ENCODE measurements around the gene MAP3K7. TPM values are rescaled to one million over a fixed set of nuclear protein-coding genes. Genes with fewer than 3 reads are reported as not detected.

MAP3K7 gene
- total and polyA plus RNA-seq, 2 of the 13 experiments (the other 11 are each of a cell fraction or from before 2014, with no cell fraction given): 24.1 to 24.4 TPM

GRCh38 chr6:90581146-90581545 lies 5.7 kb downstream of the MAP3K7 start:
- intact Hi-C loops (cut with micrococcal nuclease; ENCODE audit: unreplicated experiment) (loop anchor here (10.0 kb wide), 1 partner anchor 636 kb away; no protein-coding TSS in a partner anchor), in situ Hi-C loops (cut with HindIII; ENCODE audit: extremely low pct_ligation_motif_present, low pct_unique_long_range_greater_than_20kb) (no loop called here)
- Histone ChIP-seq H3K27ac (ENCODE audit: extremely low read length, insufficient read depth, low read length) (no peak overlapping the region), H3K79me2 (ENCODE audit: insufficient read depth, low read length) (peaks cover 66% of the 10 kb centered on the region), H3K27me3 (ENCODE audit: control insufficient read depth in 1 of 2, insufficient read depth in 2 of 2, low read length in 2 of 2) (no peaks in the 10 kb centered on the region), H3K4me1 (ENCODE audit: insufficient read depth, low read length) (peaks cover 23% of the 10 kb centered on the region), H3K4me2 (ENCODE audit: low read depth, low read length) (no peak overlapping the region), H3K9me3 (ENCODE audit: low read length) (no peaks in the 10 kb centered on the region), H3K4me3 (replicated peaks in 1 of 3; ENCODE audit: insufficient read depth in 1 of 3, low read depth in 2 of 3, low read length in 3 of 3) (no peak overlapping the region), H4K20me1 (ENCODE audit: insufficient read depth, low read length) (peaks cover 13% of the 10 kb centered on the region; the same call in 1 of the 2 replicates), H3K36me3 (replicated peaks in 1 of 2; ENCODE audit: control insufficient read depth in 1 of 2, insufficient read depth in 2 of 2, low read length in 2 of 2) (peaks cover 4 to 11% of the 10 kb centered on the region in 2 experiments; a peak in 3 of 5 replicates), H3K9ac (ENCODE audit: insufficient read depth, low read depth, low read length) (no peak overlapping the region), H2AFZ (ENCODE audit: low read length) (no peak overlapping the region)
- no peak for DNase-seq (ENCODE audit: low spot score)
- no peak for ATAC-seq
- BruUV-seq (replicated peaks): no TSS peak
- FAIRE-seq: no peak
- 100% methylated on average over 1 of the region's 1 CpG for WGBS (ENCODE audit: low lambda C conversion rate)
- POLR2A ChIA-PET: no interaction called here
- CTCF ChIA-PET (ENCODE audit: low intra/inter-chr PET ratio, low total read pairs): no interaction called here
- TF ChIP-seq ZNF652 (CRISPR knock-in tag; IDR thresholded peaks at IDR 0.05; ENCODE audit: borderline replicate concordance, low read depth) (no peak), E2F5 (CRISPR knock-in tag; conservative IDR thresholded peaks at IDR 0.05) (no peak), MLXIP (CRISPR knock-in tag; IDR thresholded peaks at IDR 0.05; ENCODE audit: borderline replicate concordance) (no peak), RXRA (CRISPR knock-in tag; IDR thresholded peaks at IDR 0.05) (no peak), ARID4A (CRISPR knock-in tag; IDR thresholded peaks at IDR 0.05; ENCODE audit: borderline replicate concordance) (no peak), MED8 (CRISPR knock-in tag; IDR thresholded peaks at IDR 0.05; ENCODE audit: insufficient replicate concordance) (no peak), ZNF644 (CRISPR knock-in tag; IDR thresholded peaks at IDR 0.05; ENCODE audit: low read depth) (no peak), ZNF720 (CRISPR knock-in tag; IDR thresholded peaks at IDR 0.05) (no peak), SNAPC2 (CRISPR knock-in tag; IDR thresholded peaks at IDR 0.05) (no peak), ZNF577 (CRISPR knock-in tag; IDR thresholded peaks at IDR 0.05; ENCODE audit: borderline replicate concordance, low read depth) (no peak), ZNF331 (CRISPR knock-in tag; IDR thresholded peaks at IDR 0.05) (no peak), CC2D1A (CRISPR knock-in tag; IDR thresholded peaks at IDR 0.05) (no peak), FOXK1 (CRISPR knock-in tag; IDR thresholded peaks at IDR 0.05; ENCODE audit: borderline replicate concordance, low read depth) (no peak), NFIC (IDR thresholded peaks at IDR 0.05; ENCODE audit: low read length) (no peak), GPBP1L1 (CRISPR knock-in tag; IDR thresholded peaks at IDR 0.05) (no peak), PAWR (CRISPR knock-in tag; IDR thresholded peaks at IDR 0.05; ENCODE audit: borderline replicate concordance) (no peak)
